ENCODE results near the gene EGFL8. TPM values are rescaled to one million over a fixed set of nuclear protein-coding genes. Genes with fewer than 3 reads are reported as not detected.

Gene EGFL8
- total RNA-seq, 1 donor from 2014 or later = 15.4 TPM

DNA sequence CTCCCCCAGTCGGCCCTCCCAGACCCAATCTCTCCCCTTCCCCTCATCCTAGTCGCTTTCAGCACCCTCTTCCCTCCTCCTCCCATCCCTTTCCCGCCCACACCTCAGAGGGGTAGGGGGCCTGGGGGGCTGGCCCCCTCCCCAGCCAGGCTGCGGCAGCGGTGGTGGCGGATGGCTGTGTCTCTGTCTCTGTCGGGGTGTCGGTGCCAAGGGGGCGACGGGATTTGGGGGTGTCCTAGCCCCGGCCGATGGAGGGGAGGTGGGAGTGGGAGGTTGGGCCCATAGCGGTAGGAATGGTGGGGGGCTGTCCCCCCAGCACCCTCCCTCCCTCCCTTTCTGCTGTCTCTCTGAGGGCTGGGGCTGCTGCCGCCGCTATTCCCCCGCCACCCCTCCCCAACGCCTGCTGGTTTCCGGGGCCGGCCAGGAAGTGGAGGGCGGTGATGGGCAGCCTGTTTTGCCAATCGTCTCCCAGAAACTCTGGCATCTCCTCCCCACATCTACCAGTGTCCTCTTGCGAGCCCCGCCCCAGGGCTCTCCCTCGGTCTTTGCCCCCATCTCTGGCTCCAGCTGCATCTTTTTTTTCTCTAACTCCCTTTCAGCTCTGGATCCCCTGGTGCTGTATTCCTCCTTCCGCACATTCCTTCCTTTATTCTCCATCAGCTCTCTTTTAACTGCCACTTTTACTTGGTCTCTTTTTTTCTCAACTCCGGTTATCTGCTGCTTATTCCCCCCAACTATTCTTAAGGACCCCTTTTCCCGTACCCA, 11.5 kb downstream of the EGFL8 start, which contains the start of gene AGPAT1:
AGPAT1 (minus strand) TSS at position 374 of the 765 bp plus-strand sequence. CDS start 4,588 bp downstream, outside the sequence.
- H3K4me1 Mint-ChIP-seq (ENCODE audit: low read depth) = peaks cover 66% of the 10 kb centered on the region
- no peaks in the 10 kb centered on the region for H3K27me3 Mint-ChIP-seq (ENCODE audit: low read depth)
- H3K4me3 Mint-ChIP-seq (ENCODE audit: unreplicated experiment) = peak within 1 kb of the TSS; percentile 81

DNA sequence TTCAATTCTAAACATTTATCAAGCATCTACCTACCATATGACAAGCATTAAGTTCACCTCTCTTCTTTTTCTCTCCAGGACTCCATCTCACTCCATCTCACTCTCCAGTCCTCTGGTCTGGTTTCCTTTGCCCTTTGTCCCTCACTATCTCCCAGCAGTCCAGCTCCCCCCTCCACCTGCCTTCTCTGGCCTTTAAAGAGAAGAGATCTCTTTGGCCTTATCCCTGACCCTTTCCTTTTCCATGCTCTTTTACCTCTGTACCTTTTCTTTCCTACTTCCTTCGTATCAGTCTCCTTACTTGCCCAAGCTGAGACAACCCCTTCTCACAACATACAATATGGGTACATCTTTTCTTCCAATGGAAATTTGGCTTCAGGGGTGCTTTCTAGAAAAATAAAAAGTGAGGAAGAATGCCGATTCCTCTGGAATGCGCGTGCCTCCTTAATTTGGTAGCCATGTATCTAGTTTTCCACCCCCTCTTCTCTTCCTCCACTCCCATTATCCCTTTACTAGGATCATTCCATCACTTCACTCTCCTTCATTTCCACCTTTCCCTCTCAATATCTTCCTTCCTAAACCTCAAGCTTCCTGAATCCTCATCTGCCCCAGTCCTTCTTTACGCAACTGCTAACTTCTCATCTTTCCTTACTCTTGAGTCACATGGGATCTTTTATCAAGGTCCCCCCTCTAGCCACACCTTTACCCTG, 12.2 kb downstream of the EGFL8 start:
- peak; percentile 5 for DNase-seq (ENCODE audit: low spot score)
- Mint-ChIP-seq H3K27ac (ENCODE audit: unreplicated experiment) (peak overlapping the region; percentile 94), H3K9me3 (ENCODE audit: low read depth) (no peaks in the 10 kb centered on the region), H3K27me3 (ENCODE audit: low read depth) (no peaks in the 10 kb centered on the region), H3K4me3 (ENCODE audit: unreplicated experiment) (peak overlapping the region; percentile 81), H3K4me1 (ENCODE audit: low read depth) (peaks cover 66% of the 10 kb centered on the region), H3K36me3 (ENCODE audit: low read depth) (peaks cover 7% of the 10 kb centered on the region)
- TF ChIP-seq, protein P1, sequence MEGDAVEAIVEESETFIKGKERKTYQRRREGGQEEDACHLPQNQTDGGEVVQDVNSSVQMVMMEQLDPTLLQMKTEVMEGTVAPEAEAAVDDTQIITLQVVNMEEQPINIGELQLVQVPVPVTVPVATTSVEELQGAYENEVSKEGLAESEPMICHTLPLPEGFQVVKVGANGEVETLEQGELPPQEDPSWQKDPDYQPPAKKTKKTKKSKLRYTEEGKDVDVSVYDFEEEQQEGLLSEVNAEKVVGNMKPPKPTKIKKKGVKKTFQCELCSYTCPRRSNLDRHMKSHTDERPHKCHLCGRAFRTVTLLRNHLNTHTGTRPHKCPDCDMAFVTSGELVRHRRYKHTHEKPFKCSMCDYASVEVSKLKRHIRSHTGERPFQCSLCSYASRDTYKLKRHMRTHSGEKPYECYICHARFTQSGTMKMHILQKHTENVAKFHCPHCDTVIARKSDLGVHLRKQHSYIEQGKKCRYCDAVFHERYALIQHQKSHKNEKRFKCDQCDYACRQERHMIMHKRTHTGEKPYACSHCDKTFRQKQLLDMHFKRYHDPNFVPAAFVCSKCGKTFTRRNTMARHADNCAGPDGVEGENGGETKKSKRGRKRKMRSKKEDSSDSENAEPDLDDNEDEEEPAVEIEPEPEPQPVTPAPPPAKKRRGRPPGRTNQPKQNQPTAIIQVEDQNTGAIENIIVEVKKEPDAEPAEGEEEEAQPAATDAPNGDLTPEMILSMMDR (IDR thresholded peaks at IDR 0.05) = no peak

More for the DNA sequence above, 11.5 kb downstream of the EGFL8 start, which contains the start of gene AGPAT1:
- peaks cover 11% of the 10 kb centered on the region for H3K36me3 Mint-ChIP-seq (ENCODE audit: low read depth)
- TF ChIP-seq, protein P1 (IDR thresholded peaks at IDR 0.05) = no peak
- peak within 1 kb of the TSS; percentile 94 for H3K27ac Mint-ChIP-seq (ENCODE audit: unreplicated experiment)
- no peaks in the 10 kb centered on the region for H3K9me3 Mint-ChIP-seq (ENCODE audit: low read depth)
- peak; percentile 99 for DNase-seq (ENCODE audit: low spot score)

DNA sequence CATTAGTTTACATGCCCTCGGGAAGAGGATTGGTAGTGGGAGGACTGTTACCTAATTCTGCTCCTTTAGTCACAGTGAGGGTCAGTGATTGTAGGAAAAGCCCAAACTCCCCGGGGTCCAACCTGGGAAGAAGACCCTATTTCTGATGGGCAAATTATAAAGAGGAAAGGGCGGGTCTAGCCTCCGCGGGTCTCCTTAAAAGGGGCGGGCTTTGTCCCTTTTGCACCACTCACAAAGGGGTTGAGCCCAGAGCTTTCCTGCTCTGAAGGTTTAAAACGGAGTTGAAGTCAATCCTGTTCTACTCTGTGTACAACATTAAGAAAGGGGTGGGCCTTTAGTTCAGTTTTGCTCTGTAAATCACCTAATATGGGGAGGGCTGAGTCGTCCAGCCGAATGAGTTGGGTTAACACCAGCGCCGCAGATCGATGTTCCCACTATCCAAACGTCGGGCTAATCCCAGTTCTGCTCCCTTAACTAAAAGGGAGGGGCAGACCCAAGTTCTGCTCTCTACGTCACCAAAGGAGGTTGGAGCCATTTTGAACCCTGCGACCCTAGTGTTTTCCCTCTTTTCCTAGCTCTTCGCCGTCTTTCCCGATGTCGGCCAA, 12.9 kb downstream of the EGFL8 start:
- peaks cover 66% of the 10 kb centered on the region for H3K4me1 Mint-ChIP-seq (ENCODE audit: low read depth)
- H3K27me3 Mint-ChIP-seq (ENCODE audit: low read depth) = no peaks in the 10 kb centered on the region
- H3K27ac Mint-ChIP-seq (ENCODE audit: unreplicated experiment) = peak overlapping the region; percentile 94
- H3K9me3 Mint-ChIP-seq (ENCODE audit: low read depth) = no peaks in the 10 kb centered on the region
- TF ChIP-seq, protein P1 (IDR thresholded peaks at IDR 0.05) = no peak
- H3K36me3 Mint-ChIP-seq (ENCODE audit: low read depth) = peaks cover 7% of the 10 kb centered on the region
- H3K4me3 Mint-ChIP-seq (ENCODE audit: unreplicated experiment) = peak overlapping the region; percentile 81
- DNase-seq (ENCODE audit: low spot score) = peak; percentile 44

DNA sequence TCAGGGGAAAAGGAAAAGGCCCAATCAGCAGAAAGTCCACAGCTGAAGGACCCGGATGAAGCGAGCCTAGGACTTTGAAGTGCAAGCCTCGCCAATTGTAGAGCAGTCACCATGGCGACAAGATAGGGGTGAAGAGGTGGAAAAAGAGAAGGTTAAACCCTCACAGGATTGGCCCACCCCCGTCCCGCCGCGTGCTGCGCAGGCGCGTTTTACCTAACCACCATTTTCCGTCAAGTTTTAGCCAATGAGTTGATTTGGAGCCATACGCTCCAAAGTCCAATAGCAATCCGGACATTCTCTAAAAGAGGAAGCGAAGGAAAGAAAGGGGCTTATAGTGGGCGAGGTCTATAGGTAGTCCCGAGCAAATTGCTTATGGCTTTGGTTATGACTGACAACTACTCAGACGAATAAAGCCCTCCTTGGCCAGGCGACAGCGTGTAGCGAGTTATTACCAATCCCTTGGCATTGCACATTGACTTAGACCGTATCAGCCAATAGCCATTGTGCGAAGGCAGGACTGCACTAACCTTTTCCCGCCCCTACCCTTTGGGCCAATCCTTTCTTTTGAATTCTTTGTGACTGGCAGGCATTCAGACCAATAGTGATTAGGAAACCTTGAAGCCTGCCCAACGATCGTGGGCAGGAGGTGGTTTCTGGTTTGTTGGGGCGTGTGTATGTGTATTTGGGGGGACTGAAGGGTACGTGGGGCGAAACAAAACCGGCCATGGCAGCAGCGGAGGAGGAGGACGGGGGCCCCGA, 13.6 kb downstream of the EGFL8 start, which contains the start of gene RNF5:
RNF5 (plus strand) TSS at position 618 of the 759 bp plus-strand sequence; CDS start at position 725, 107 bp downstream.
- Mint-ChIP-seq H3K27me3 (ENCODE audit: low read depth) (no peaks in the 10 kb centered on the region), H3K4me1 (ENCODE audit: low read depth) (peaks cover 61% of the 10 kb centered on the region), H3K4me3 (ENCODE audit: unreplicated experiment) (peak within 1 kb of the TSS; percentile 81)

More for the DNA sequence above, 13.6 kb downstream of the EGFL8 start, which contains the start of gene RNF5:
- peaks cover 7% of the 10 kb centered on the region for H3K36me3 Mint-ChIP-seq (ENCODE audit: low read depth)
- H3K27ac Mint-ChIP-seq (ENCODE audit: unreplicated experiment) = peak within 1 kb of the TSS; percentile 94
- TF ChIP-seq, protein P1 (IDR thresholded peaks at IDR 0.05) = no peak
- peak; percentile 95 for DNase-seq (ENCODE audit: low spot score)
- no peaks in the 10 kb centered on the region for H3K9me3 Mint-ChIP-seq (ENCODE audit: low read depth)
